ENCODE results near the gene DRD3.

Gene DRD3

DNA sequence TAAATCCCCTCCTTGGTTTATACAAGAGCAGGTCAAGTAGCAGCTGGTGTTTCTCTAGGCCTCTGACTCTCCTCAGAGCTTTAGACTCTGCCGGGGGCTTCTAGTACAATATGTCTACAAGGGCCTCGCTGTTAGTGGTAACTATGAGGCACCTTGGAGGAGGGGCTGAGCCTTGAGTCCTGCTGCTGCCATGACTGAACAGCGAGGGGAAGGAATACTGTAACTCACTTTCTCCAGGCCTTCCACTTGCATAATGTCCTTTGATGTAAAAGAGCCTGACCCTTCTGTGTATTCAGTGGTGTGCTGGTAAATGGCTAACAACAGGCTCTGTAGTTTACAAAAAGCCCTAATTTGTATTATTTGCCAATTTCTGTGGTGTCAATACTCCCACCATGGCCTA lies 27.8 kb downstream of the DRD3 start:
- no peak overlapping the region for H3K4me3 ChIP-seq (replicated peaks; ENCODE audit: insufficient read depth, low read length)
- H3K27me3 ChIP-seq (ENCODE audit: insufficient read depth, poor library complexity, severe bottlenecking), result no peaks in the 10 kb centered on the region
- DNase-seq (ENCODE audit: low read depth in 1 of 2, low spot score in 1 of 2), result no peak
- TF ChIP-seq POLR2AphosphoS5 (IDR thresholded peaks at IDR 0.05; ENCODE audit: low read depth) (no peak), SPI1 (IDR thresholded peaks at IDR 0.05; ENCODE audit: borderline replicate concordance, low read depth) (no peak)
- TF ChIP-seq, protein P1, sequence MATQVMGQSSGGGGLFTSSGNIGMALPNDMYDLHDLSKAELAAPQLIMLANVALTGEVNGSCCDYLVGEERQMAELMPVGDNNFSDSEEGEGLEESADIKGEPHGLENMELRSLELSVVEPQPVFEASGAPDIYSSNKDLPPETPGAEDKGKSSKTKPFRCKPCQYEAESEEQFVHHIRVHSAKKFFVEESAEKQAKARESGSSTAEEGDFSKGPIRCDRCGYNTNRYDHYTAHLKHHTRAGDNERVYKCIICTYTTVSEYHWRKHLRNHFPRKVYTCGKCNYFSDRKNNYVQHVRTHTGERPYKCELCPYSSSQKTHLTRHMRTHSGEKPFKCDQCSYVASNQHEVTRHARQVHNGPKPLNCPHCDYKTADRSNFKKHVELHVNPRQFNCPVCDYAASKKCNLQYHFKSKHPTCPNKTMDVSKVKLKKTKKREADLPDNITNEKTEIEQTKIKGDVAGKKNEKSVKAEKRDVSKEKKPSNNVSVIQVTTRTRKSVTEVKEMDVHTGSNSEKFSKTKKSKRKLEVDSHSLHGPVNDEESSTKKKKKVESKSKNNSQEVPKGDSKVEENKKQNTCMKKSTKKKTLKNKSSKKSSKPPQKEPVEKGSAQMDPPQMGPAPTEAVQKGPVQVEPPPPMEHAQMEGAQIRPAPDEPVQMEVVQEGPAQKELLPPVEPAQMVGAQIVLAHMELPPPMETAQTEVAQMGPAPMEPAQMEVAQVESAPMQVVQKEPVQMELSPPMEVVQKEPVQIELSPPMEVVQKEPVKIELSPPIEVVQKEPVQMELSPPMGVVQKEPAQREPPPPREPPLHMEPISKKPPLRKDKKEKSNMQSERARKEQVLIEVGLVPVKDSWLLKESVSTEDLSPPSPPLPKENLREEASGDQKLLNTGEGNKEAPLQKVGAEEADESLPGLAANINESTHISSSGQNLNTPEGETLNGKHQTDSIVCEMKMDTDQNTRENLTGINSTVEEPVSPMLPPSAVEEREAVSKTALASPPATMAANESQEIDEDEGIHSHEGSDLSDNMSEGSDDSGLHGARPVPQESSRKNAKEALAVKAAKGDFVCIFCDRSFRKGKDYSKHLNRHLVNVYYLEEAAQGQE (IDR thresholded peaks at IDR 0.05; ENCODE audit: insufficient replicate concordance, low read depth), result no peak
- H3K27ac ChIP-seq (replicated peaks), result no peak overlapping the region

- DNase-seq (ENCODE audit: low read depth in 1 of 2, low spot score in 1 of 2), result no peak
- Histone ChIP-seq H3K27me3 (ENCODE audit: insufficient read depth, poor library complexity, severe bottlenecking) (no peaks in the 10 kb centered on the region), H3K27ac (replicated peaks) (no peak overlapping the region), H3K4me3 (replicated peaks; ENCODE audit: insufficient read depth, low read length) (no peak overlapping the region)
- no peak for TF ChIP-seq SPI1 (IDR thresholded peaks at IDR 0.05; ENCODE audit: borderline replicate concordance, low read depth)
- TF ChIP-seq, protein P1 (IDR thresholded peaks at IDR 0.05; ENCODE audit: insufficient replicate concordance, low read depth), result no peak
- no peak for TF ChIP-seq GABPA (IDR thresholded peaks at IDR 0.05; ENCODE audit: low read depth)
- no peak for TF ChIP-seq POLR2AphosphoS5 (IDR thresholded peaks at IDR 0.05; ENCODE audit: low read depth)
- TF ChIP-seq, protein P2, sequence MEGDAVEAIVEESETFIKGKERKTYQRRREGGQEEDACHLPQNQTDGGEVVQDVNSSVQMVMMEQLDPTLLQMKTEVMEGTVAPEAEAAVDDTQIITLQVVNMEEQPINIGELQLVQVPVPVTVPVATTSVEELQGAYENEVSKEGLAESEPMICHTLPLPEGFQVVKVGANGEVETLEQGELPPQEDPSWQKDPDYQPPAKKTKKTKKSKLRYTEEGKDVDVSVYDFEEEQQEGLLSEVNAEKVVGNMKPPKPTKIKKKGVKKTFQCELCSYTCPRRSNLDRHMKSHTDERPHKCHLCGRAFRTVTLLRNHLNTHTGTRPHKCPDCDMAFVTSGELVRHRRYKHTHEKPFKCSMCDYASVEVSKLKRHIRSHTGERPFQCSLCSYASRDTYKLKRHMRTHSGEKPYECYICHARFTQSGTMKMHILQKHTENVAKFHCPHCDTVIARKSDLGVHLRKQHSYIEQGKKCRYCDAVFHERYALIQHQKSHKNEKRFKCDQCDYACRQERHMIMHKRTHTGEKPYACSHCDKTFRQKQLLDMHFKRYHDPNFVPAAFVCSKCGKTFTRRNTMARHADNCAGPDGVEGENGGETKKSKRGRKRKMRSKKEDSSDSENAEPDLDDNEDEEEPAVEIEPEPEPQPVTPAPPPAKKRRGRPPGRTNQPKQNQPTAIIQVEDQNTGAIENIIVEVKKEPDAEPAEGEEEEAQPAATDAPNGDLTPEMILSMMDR (IDR thresholded peaks at IDR 0.05; ENCODE audit: insufficient read depth, low read length), result no peak
These were observed 31.6 kb downstream of the DRD3 start for GRCh38 chr3:114147251-114147650.

DNA sequence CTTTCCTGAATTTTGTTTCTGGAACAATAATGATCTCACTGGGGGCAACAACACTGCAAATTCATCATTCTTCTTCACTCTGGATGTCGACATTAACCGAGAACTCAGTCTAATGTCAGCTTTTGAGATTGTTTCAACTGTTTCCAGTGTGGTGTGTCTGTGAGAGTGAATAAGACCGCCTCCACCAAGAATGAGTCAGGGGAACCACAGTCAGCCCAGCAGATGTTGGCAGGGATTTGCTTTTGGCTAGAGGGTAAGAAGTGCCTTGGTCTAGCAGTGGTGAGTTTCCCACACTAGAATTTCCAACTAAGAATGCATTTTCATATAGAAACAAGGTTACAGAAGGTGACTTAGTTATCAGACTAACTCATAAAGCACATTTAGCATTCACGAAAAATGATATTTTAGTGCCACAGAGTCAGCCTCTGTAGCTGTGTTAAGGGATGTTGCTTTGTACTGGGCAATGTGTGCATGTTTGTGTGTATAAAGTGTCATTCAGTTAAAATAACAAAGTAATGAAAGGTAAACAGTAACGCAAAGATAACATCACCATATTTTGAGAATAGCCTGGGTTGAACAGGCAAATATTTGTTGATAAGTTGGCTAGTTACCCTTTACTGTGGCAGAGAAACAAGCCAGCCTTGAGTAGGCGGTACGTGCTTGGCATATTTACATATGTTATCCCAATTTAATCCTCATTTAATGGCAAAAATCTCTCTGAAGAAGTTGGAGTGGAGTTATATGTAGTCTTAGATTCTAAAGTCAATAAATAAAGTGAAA lies 33.8 kb downstream of the DRD3 start:
- Histone ChIP-seq H3K27ac (replicated peaks) (no peak overlapping the region), H3K27me3 (ENCODE audit: insufficient read depth, poor library complexity, severe bottlenecking) (no peaks in the 10 kb centered on the region), H3K4me3 (replicated peaks; ENCODE audit: insufficient read depth, low read length) (no peak overlapping the region)
- DNase-seq (ENCODE audit: low read depth in 1 of 2, low spot score in 1 of 2), result no peak
- TF ChIP-seq, protein P1 (IDR thresholded peaks at IDR 0.05; ENCODE audit: insufficient replicate concordance, low read depth), result no peak
- TF ChIP-seq GABPA (IDR thresholded peaks at IDR 0.05; ENCODE audit: low read depth) (no peak), POLR2AphosphoS5 (IDR thresholded peaks at IDR 0.05; ENCODE audit: low read depth) (no peak), SPI1 (IDR thresholded peaks at IDR 0.05; ENCODE audit: borderline replicate concordance, low read depth) (no peak)
- TF ChIP-seq, protein P2 (IDR thresholded peaks at IDR 0.05; ENCODE audit: insufficient read depth, low read length), result no peak
